Measurements from ENCODE around the gene MS4A5. TPM values are rescaled to one million over a fixed set of nuclear protein-coding genes. Genes with fewer than 3 reads are reported as not detected.

MS4A5 gene
- total RNA-seq: not detected in 2 replicates
- polyA plus RNA-seq: not detected in 2 replicates

DNA sequence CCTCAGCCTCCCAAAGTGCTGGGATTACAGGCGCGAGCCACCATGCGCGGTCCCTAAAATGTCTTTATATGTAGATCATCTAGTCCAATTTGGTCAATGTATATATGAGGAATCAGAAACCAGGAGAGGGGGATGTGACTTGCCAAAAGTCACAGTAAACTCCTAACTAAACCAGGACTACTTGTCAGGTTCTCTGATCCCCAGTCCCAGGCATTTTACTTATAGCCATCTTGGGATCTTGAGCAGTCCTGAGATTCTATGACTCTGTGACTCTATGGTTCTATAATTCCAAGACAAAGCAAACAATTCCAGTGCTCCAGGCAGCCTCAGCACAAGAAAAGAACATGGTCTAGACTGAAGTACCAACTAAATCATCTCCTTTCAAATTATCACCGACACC, at the start of gene MS4A5:
MS4A5 (plus strand) TSS at position 301 of the 400 bp plus-strand sequence. CDS start 103 bp downstream, outside the sequence.
- Histone ChIP-seq H3K27me3 (no peaks in the 10 kb centered on the region), H3K4me1 (ENCODE audit: low read depth) (no peaks in the 10 kb centered on the region), H3K4me3 (no peak within 1 kb of the TSS), H3K27ac (no peak within 1 kb of the TSS), H3K9me3 (ENCODE audit: low read depth) (no peaks in the 10 kb centered on the region), H3K36me3 (no peaks in the 10 kb centered on the region)
- no peak for DNase-seq (ENCODE audit: low read depth in 1 of 2, low spot score in 1 of 2)
- no peak for TF ChIP-seq CTCF (IDR thresholded peaks at IDR 0.05; ENCODE audit: low read depth, low read length)

- H3K36me3 ChIP-seq: no peaks in the 10 kb centered on the region
- H3K27ac ChIP-seq: no peak overlapping the region
- H3K27me3 ChIP-seq: no peaks in the 10 kb centered on the region
- no peak for TF ChIP-seq CTCF (IDR thresholded peaks at IDR 0.05; ENCODE audit: low read depth, low read length)
- H3K9me3 ChIP-seq (ENCODE audit: low read depth): no peaks in the 10 kb centered on the region
- H3K4me3 ChIP-seq: no peak overlapping the region
- DNase-seq (ENCODE audit: low read depth in 1 of 2, low spot score in 1 of 2): no peak
- H3K4me1 ChIP-seq (ENCODE audit: low read depth): no peaks in the 10 kb centered on the region
Observed at GRCh38 chr11:60389279-60389910, 40.0 kb upstream of the MS4A5 start.

GRCh38 chr11:60390419-60390818, 39.0 kb upstream of the MS4A5 start:
- TF ChIP-seq CTCF (IDR thresholded peaks at IDR 0.05; ENCODE audit: low read depth, low read length): no peak
- no peak for DNase-seq (ENCODE audit: low read depth in 1 of 2, low spot score in 1 of 2)
- Histone ChIP-seq H3K27me3 (no peaks in the 10 kb centered on the region), H3K27ac (no peak overlapping the region), H3K36me3 (no peaks in the 10 kb centered on the region), H3K4me3 (no peak overlapping the region), H3K4me1 (ENCODE audit: low read depth) (no peaks in the 10 kb centered on the region), H3K9me3 (ENCODE audit: low read depth) (no peaks in the 10 kb centered on the region)

GRCh38 chr11:60392361-60392760, 37.0 kb upstream of the MS4A5 start:
- no peak for DNase-seq (ENCODE audit: low read depth in 1 of 2, low spot score in 1 of 2)
- Histone ChIP-seq H3K4me1 (ENCODE audit: low read depth) (no peaks in the 10 kb centered on the region), H3K27ac (no peak overlapping the region), H3K9me3 (ENCODE audit: low read depth) (no peaks in the 10 kb centered on the region), H3K4me3 (no peak overlapping the region), H3K27me3 (no peaks in the 10 kb centered on the region), H3K36me3 (no peaks in the 10 kb centered on the region)
- TF ChIP-seq CTCF (IDR thresholded peaks at IDR 0.05; ENCODE audit: low read depth, low read length): no peak

DNA sequence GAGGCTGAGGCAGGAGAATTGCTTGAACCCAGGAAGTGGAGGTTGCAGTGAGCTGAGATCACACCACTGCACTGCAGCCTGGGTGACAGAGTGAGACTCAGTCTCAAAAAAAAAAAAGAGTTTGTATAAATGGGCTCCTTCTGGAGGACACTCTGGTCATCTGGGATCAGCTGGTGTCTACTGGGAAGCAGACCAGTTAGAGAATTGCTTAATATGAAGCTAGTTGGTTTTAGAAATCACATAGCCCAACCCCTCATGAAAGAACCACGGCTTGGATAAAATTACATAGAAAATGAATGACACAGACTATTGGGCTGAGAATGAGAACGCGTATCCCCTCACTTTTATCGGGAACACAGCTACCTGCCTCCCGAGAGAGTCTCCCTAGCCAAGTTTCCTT, 36.4 kb upstream of the MS4A5 start:
- no peak for TF ChIP-seq CTCF (IDR thresholded peaks at IDR 0.05; ENCODE audit: low read depth, low read length)
- DNase-seq (ENCODE audit: low read depth in 1 of 2, low spot score in 1 of 2): no peak
- Histone ChIP-seq H3K27me3 (no peaks in the 10 kb centered on the region), H3K27ac (no peak overlapping the region), H3K36me3 (no peaks in the 10 kb centered on the region), H3K4me1 (ENCODE audit: low read depth) (no peaks in the 10 kb centered on the region), H3K9me3 (ENCODE audit: low read depth) (no peaks in the 10 kb centered on the region), H3K4me3 (no peak overlapping the region)

Measured in cardiac muscle cell (in vitro differentiated cells and primary cell).